Adrenal gland (tissue), 12 donors: Measurements from ENCODE around the gene RSPH6A. TPM values are rescaled to one million over a fixed set of nuclear protein-coding genes. Genes with fewer than 3 reads are reported as not detected.

Experiments used
- DNase-seq, 7 donors: peaks; one replicate each; pipeline ENCODE4 v3.0.0-alpha.2; 2019 to 2020
- H3K27ac ChIP-seq, 5 donors: fragments of 200-600 bp; sonication (generic) in 4 of 5; 1 replicate in 3 of 5; 2 replicates in 2 of 5; pipeline versions ENCODE4 v1.5.1 to v1.8.0; 2016 to 2020; ENCODE audit warnings: mild to moderate bottlenecking in 1 of 5
- H3K27me3 ChIP-seq: fragments of 200-600 bp; 2 replicates; pipeline ENCODE4 v1.8.0; 2021
- H3K36me3 ChIP-seq, 2 donors: fragments of 200-600 bp; replicated peaks in 1 of 2; 1 replicate in 1 of 2; 2 replicates in 1 of 2; pipeline versions ENCODE4 v1.5.1 to v1.8.0; 2018 to 2022
- H3K4me1 ChIP-seq, 2 donors: fragments of 200-600 bp; replicated peaks in 1 of 2; 1 replicate in 1 of 2; 2 replicates in 1 of 2; pipeline versions ENCODE4 v1.5.1 to v1.8.0; 2018 to 2021
- H3K4me3 ChIP-seq, 4 donors: fragments of 200-600 bp; sonication (generic) in 3 of 4; one replicate each; pipeline ENCODE4 v1.5.1; 2016 to 2018
- H3K9me3 ChIP-seq, 3 donors: fragments of 200-600 bp; sonication (generic) in 1 of 3; replicated peaks in 1 of 3; 1 replicate in 2 of 3; 2 replicates in 1 of 3; pipeline versions ENCODE4 v1.5.1 to v1.8.0; 2016 to 2021
- POLR2A ChIP-seq, 2 donors: fragments of 450-650 bp; IDR thresholded peaks; one replicate each; pipeline ENCODE4 v1.6.1; 2017; ENCODE audit warnings: antibody characterized with exemption in 2 of 2, mild to moderate bottlenecking in 2 of 2, moderate library complexity in 1 of 2
- WGBS, 4 donors: extraction: QIAGEN DNeasy Blood & Tissue Kit in 2 of 4; methylation state at CpG; one replicate each; pipeline versions ENCODE4 v1.1.5 to v1.1.7; 2013 to 2017; 5-methylcytosine and 5-hydroxymethylcytosine counted together
- intact Hi-C, 2 donors: fragments of 100-400 bp; cut with DNase I; formaldehyde crosslinking; loops; one replicate each; pipeline versions ENCODE4 v1.14.1 to v1.15.0; 2022 to 2023
- polyA plus RNA-seq, 3 donors: library from polyadenylated mRNA; stranded (reverse); fragments of 200-250 nt in 2 of 3; fragments of 350-450 nt in 1 of 3; fragmentation: Illumina TruSeq in 1 of 3; extraction: RNeasy Lipid Tissue Mini Kit (QIAGEN cat#74804) in 1 of 3; gene quantifications; one replicate each; pipeline ENCODE4 v1.2.3, GENCODE V29; 2013 to 2014
- total RNA-seq, 9 donors: library from RNA; depleted of rRNA in 4 of 9; stranded (reverse); fragments of >200 nt in 4 of 9; fragments of 120-200 nt in 1 of 9; fragmentation: NEBNext Ultra II Directional in 1 of 9; extraction: Animal tissue kit (Norgen Biotek cat#: 25700) in 1 of 9; gene quantifications; one replicate each; pipeline versions ENCODE4 v1.1.0 to v1.2.4, GENCODE V29; 2013 to 2023
- TF ChIP-seq, protein P1 (sequence below), 6 experiments: fragments of 450-650 bp in 4 of 6; fragments of 200-600 bp in 2 of 6; sonication (generic) in 1 of 6; IDR thresholded peaks; 1 replicate in 5 of 6; 2 replicates in 1 of 6; pipeline versions ENCODE4 v1.5.1 to v1.8.0; 2016 to 2021; ENCODE audit warnings: antibody characterized with exemption in 6 of 6, mild to moderate bottlenecking in 2 of 6, moderate library complexity in 1 of 6
- donor health status: healthy with polysubstance abuse.
- donor health status: Bipolar disorder and iron deficiency.
- donor health status: DM: yes; HTN: yes; CAD: no.
- donor health status: DM: no; HTN: no; CAD: no.
- donor health status: DM: no; HTN: no; CAD: no.
- donor health status: DM: yes; HTN: yes; CAD: no.

RSPH6A gene
- total and polyA plus RNA-seq, 12 donors, result 0.06 to 0.24 (median 0.16) TPM; not detected in 8

DNA sequence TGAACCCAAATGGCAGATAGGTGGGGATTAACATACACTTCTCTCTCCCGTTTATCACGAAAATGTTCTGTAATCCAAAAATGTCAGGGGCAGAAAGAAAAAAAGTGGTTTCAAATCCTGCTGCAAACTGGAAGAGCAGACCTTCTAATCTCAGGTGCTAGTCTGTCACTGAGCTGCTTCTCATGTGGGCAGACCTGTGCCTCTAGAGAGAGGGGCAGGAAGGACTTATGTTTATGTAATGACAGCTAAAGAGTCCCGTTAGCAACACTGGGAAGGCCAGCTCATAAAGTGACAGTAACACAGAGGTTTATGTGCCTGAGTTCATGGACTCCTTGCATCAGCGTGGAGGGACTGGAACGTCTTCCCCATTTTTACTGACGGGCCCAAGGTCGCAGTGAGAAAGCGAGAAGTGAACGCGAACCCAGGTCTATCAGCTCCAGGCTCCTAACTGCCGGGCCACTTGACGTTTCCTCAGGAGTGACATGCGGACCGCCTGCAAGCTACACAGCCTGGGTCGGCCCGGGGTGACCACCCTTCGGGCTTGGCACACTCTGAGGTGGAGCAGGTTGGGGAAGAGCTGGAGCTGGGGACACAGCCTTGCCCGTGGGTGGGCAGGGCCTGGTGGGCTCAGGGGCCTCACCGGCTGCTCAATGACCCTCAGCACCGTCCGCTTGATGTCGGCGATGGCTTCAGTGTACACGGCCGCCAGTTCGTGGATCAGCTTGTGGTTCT is 9.6 kb upstream of the RSPH6A start:
- no peak for TF ChIP-seq POLR2A (IDR thresholded peaks at IDR 0.05)
- TF ChIP-seq, protein P1, sequence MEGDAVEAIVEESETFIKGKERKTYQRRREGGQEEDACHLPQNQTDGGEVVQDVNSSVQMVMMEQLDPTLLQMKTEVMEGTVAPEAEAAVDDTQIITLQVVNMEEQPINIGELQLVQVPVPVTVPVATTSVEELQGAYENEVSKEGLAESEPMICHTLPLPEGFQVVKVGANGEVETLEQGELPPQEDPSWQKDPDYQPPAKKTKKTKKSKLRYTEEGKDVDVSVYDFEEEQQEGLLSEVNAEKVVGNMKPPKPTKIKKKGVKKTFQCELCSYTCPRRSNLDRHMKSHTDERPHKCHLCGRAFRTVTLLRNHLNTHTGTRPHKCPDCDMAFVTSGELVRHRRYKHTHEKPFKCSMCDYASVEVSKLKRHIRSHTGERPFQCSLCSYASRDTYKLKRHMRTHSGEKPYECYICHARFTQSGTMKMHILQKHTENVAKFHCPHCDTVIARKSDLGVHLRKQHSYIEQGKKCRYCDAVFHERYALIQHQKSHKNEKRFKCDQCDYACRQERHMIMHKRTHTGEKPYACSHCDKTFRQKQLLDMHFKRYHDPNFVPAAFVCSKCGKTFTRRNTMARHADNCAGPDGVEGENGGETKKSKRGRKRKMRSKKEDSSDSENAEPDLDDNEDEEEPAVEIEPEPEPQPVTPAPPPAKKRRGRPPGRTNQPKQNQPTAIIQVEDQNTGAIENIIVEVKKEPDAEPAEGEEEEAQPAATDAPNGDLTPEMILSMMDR (IDR thresholded peaks at IDR 0.05), result no peak

DNA sequence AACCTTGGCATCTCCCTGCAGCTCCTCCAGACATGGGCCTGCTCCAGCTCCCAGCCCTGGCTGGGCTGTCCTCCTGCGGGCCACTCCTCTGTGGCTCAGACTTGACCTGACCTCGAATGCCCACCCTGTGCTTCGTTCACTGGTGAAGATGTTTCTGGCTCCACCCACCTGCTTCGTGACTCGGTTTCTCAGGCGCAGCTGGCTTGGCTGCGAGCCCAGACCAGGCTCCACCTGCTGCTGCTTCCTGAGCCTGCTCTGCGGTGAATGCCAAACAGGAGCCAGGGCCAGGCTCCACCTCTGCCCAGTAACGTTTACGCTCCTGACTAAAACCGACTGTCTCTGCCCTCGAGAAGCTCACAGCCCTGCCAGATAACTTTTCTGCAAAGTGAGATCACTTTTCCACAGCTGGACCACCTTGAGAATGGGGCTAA is 8.9 kb upstream of the RSPH6A start:
- H3K36me3 ChIP-seq, result peaks cover 0 to 62% of the 10 kb centered on the region in 2 donors
- WGBS, 4 donors, result 35 to 54% (median 41%) methylated on average over 9 to 12 of the region's 12 CpGs

More for the DNA sequence above, 9.6 kb upstream of the RSPH6A start:
- Histone ChIP-seq H3K4me1 (peaks cover 8% of the 10 kb centered on the region in 2 donors), H3K36me3 (peaks cover 0 to 68% of the 10 kb centered on the region in 2 donors), H3K27ac (peak overlapping the region in 3 of 5 donors; percentile 30 to 65 (median 56)), H3K27me3 (no peaks in the 10 kb centered on the region), H3K4me3 (no peak overlapping the region), H3K9me3 (no peaks in the 10 kb centered on the region)
- 75 to 83% (median 80%) methylated on average over 12 to 26 of the region's 26 CpGs for WGBS, 4 donors
- intact Hi-C loops, result no loop called here
- peak in 1 of 7 donors; percentile 17 for DNase-seq

DNA sequence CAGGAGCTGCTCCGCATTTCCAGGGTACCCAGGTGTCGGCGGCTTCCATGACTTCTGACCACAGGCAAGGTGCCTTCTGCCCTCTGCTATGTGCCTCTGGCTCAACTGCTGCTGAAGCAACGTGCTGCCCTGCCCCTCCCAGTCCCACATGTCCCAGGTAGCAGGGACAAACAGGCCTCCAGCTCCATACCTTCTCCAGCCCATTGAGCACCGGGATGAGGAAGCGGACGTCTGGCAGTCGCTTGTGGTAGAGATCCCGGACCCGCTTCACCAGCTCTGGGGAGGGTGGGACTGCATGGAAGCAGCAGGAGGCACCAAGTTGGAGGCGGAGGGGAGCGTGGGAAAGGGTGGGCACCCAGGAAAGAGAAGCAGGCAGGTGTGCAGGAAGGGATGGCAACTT is 8.1 kb upstream of the RSPH6A start:
- WGBS, 4 donors, result 94 to 95% (median 95%) methylated on average over 9 to 12 of the region's 12 CpGs
- Histone ChIP-seq H3K27me3 (no peaks in the 10 kb centered on the region), H3K27ac (peak overlapping the region in 1 of 5 donors; percentile 30), H3K4me3 (no peak overlapping the region), H3K9me3 (no peaks in the 10 kb centered on the region), H3K36me3 (peaks cover 0 to 53% of the 10 kb centered on the region in 2 donors), H3K4me1 (peaks cover 8% of the 10 kb centered on the region in 2 donors)
- no peak for DNase-seq
- TF ChIP-seq POLR2A (IDR thresholded peaks at IDR 0.05), result no peak
- TF ChIP-seq, protein P1 (IDR thresholded peaks at IDR 0.05), result no peak
- intact Hi-C loops, result no loop called here

More for the DNA sequence above, 8.9 kb upstream of the RSPH6A start:
- Histone ChIP-seq H3K9me3 (no peaks in the 10 kb centered on the region), H3K4me1 (peaks cover 8% of the 10 kb centered on the region in 2 donors), H3K27ac (peak overlapping the region in 3 of 5 donors; percentile 30 to 65 (median 56)), H3K27me3 (no peaks in the 10 kb centered on the region), H3K4me3 (no peak overlapping the region)
- intact Hi-C loops, result no loop called here
- TF ChIP-seq POLR2A (IDR thresholded peaks at IDR 0.05), result peak in 1 of 2 donors; percentile 43
- TF ChIP-seq, protein P1 (IDR thresholded peaks at IDR 0.05), result no peak
- DNase-seq, result peak; percentile 66 to 91 (median 86)

DNA sequence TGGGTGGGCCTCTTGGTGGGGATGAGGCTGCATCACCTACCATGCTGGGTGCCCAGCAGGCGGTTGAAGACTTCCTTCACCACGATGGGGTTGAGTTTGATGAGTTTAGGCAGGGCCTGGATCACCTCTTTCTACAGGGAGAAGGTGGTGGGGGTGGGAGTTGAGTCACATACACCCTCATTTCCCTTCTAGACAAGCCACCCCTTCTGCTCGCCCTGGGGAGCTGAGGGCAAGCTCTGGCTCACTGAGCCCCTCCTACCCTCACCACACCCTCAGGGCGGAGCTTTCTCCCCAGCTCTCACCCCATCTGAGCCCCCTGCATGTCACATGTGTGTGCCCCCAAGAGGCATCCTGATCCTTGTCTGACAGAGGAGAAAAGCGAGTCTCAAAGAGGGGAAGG is 7.6 kb upstream of the RSPH6A start:
- Histone ChIP-seq H3K9me3 (no peaks in the 10 kb centered on the region), H3K36me3 (peaks cover 0 to 49% of the 10 kb centered on the region in 2 donors), H3K4me1 (peaks cover 8% of the 10 kb centered on the region in 2 donors), H3K27ac (no peak overlapping the region), H3K27me3 (no peaks in the 10 kb centered on the region), H3K4me3 (no peak overlapping the region)
- DNase-seq, result no peak
- intact Hi-C loops, result no loop called here
- WGBS, 4 donors, result 87 to 95% (median 93%) methylated on average over 3 to 5 of the region's 5 CpGs
- no peak for TF ChIP-seq POLR2A (IDR thresholded peaks at IDR 0.05)
- TF ChIP-seq, protein P1 (IDR thresholded peaks at IDR 0.05), result no peak
